Left ventricle myocardium inferior (tissue), 1 donor: Measurements from ENCODE around the gene CLDN16. TPM values are rescaled to one million over a fixed set of nuclear protein-coding genes. Genes with fewer than 3 reads are reported as not detected.

Experiments
- DNase-seq: peaks from one replicate; pipeline ENCODE4 v3.0.0-alpha.2; 2020
- H3K27ac ChIP-seq: fragments of 200-600 bp; replicated peaks from 2 replicates; pipeline ENCODE4 v1.8.0; 2021
- H3K27me3 ChIP-seq: fragments of 200-600 bp; 2 replicates; pipeline ENCODE4 v1.8.0; 2021; ENCODE audit warnings: low read depth
- H3K36me3 ChIP-seq: fragments of 200-600 bp; 2 replicates; pipeline ENCODE4 v1.8.0; 2021
- H3K4me1 ChIP-seq: fragments of 200-600 bp; 2 replicates; pipeline ENCODE4 v1.8.0; 2021
- H3K4me3 ChIP-seq: fragments of 200-600 bp; 2 replicates; pipeline ENCODE4 v1.8.0; 2021; ENCODE audit warnings: mild to moderate bottlenecking, moderate library complexity
- H3K9me3 ChIP-seq: fragments of 200-600 bp; replicated peaks from 2 replicates; pipeline ENCODE4 v1.8.0; 2021
- CTCF ChIP-seq: fragments of 200-600 bp; IDR thresholded peaks from 2 replicates; pipeline ENCODE4 v1.8.0; 2021; ENCODE audit warnings: antibody characterized with exemption, mild to moderate bottlenecking, borderline replicate concordance
- intact Hi-C: fragments of 100-400 bp; cut with micrococcal nuclease; formaldehyde crosslinking; loops from one replicate; pipeline ENCODE4 v1.11.0; 2022
- total RNA-seq: library from RNA; stranded (reverse); fragmentation: NEBNext Ultra II Directional; extraction: Animal tissue kit (Norgen Biotek cat#: 25700); gene quantifications from one replicate; pipeline ENCODE4 v1.2.1, GENCODE V29; 2021
- donor health status: DM: no; HTN: yes; CAD: no; lungs with severe emphysema.

CLDN16 gene
- total RNA-seq, 1 donor from 2014 or later, result not detected

- H3K27ac ChIP-seq, result no peak overlapping the region
- no peak for TF ChIP-seq CTCF
- H3K27me3 ChIP-seq, result no peaks in the 10 kb centered on the region
- H3K36me3 ChIP-seq, result no peaks in the 10 kb centered on the region
- no peaks in the 10 kb centered on the region for H3K9me3 ChIP-seq
- no peak overlapping the region for H3K4me3 ChIP-seq
- DNase-seq, result no peak
- no peaks in the 10 kb centered on the region for H3K4me1 ChIP-seq
- intact Hi-C loops, result no loop called here
Observed at GRCh38 chr3:190444576-190445145, 56.7 kb downstream of the CLDN16 start.

DNA sequence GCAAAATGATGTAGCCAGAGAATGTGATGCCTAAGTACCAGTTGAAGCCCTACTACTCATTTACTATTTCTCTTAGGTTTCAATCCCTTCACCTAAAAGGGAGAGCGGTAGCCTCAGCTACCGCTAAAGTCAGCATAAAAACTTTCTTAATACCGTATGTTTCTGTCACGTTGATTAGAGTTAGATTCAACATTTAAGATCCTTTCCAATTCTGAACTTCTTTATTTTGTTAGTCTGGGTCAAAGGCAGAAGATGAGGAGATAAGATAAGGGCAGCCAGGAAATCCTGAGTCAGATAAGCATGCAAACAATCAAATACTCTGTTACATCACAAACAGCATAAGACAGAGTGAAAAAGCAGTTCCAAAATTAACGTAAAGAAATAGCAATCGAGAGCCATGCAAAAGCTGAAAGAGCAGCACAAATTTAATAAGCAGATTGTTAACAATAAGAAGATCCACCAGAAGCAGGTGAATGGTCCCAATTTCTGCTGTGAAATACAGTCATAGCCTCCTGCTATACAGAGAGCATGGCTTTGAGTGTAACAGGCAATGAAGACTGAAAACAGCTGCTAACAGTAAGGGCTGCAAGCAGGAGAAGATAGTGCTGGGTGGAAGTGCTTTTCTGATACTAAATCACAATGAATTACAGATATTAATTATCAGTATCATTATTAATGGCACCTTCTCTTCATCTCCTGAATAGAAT, 58.8 kb downstream of the CLDN16 start:
- Histone ChIP-seq H3K27ac (no peak overlapping the region), H3K27me3 (no peaks in the 10 kb centered on the region), H3K36me3 (no peaks in the 10 kb centered on the region), H3K9me3 (no peaks in the 10 kb centered on the region), H3K4me1 (no peaks in the 10 kb centered on the region), H3K4me3 (no peak overlapping the region)
- intact Hi-C loops, result no loop called here
- no peak for TF ChIP-seq CTCF
- no peak for DNase-seq

GRCh38 chr3:190448256-190448655, 60.3 kb downstream of the CLDN16 start:
- no peaks in the 10 kb centered on the region for H3K9me3 ChIP-seq
- no peaks in the 10 kb centered on the region for H3K27me3 ChIP-seq
- no peak for TF ChIP-seq CTCF
- DNase-seq, result no peak
- no peaks in the 10 kb centered on the region for H3K4me1 ChIP-seq
- H3K27ac ChIP-seq, result no peak overlapping the region
- no peak overlapping the region for H3K4me3 ChIP-seq
- H3K36me3 ChIP-seq, result no peaks in the 10 kb centered on the region
- intact Hi-C loops, result no loop called here

- intact Hi-C loops, result no loop called here
- no peak within 1 kb of the TSS for H3K27ac ChIP-seq
- no peaks in the 10 kb centered on the region for H3K4me1 ChIP-seq
- H3K27me3 ChIP-seq, result no peaks in the 10 kb centered on the region
- no peak for DNase-seq
- TF ChIP-seq CTCF, result no peak
- H3K9me3 ChIP-seq, result no peaks in the 10 kb centered on the region
- H3K4me3 ChIP-seq, result no peak within 1 kb of the TSS
- no peaks in the 10 kb centered on the region for H3K36me3 ChIP-seq
Observed at GRCh38 chr3:190449801-190450200, 61.8 kb downstream of the CLDN16 start, which contains the start of gene TMEM207. TSS of gene TMEM207 (minus strand) at chr3:190449901. CDS start at chr3:190449809, 92 bp downstream.

DNA sequence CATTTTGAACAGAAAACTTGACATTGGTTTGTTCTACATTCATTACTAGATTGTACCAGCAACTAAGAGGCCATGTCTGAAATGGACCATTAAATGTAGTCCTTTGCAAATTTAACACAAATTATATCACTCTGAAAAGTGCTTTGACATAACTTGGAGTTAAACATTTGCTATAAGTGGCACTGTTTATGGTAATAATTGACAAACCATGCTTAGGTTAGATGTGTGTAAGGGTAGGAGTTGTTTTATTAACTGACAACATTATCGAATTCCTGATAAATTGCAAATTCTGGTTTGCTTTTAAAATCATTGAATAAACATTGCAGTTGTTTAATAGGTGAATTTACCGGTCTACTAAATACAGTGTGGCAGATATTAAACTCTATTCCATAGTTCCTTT, 67.9 kb downstream of the CLDN16 start:
- no peak for TF ChIP-seq CTCF
- no peaks in the 10 kb centered on the region for H3K36me3 ChIP-seq
- intact Hi-C loops, result no loop called here

More for the DNA sequence above, 67.9 kb downstream of the CLDN16 start:
- Histone ChIP-seq H3K9me3 (no peaks in the 10 kb centered on the region), H3K27ac (no peak overlapping the region), H3K4me3 (no peak overlapping the region), H3K27me3 (no peaks in the 10 kb centered on the region), H3K4me1 (no peaks in the 10 kb centered on the region)
- DNase-seq, result no peak
